Right renal cortex interstitium (tissue), 3 donors: ENCODE measurements around the gene JPH2. TPM values are rescaled to one million over a fixed set of nuclear protein-coding genes. Genes with fewer than 3 reads are reported as not detected.

Experiments used
- DNase-seq, 3 donors: peaks; one replicate each; pipeline ENCODE4 v3.0.0-alpha.2; 2013; ENCODE audit warnings: low read depth in 3 of 3, low spot score in 2 of 3
- polyA plus RNA-seq, 3 donors: library from polyadenylated mRNA; unstranded; fragments of 120-200 nt; gene quantifications; one replicate each; pipeline ENCODE4 v1.2.1, GENCODE V29; 2013; ENCODE audit not compliant: insufficient read length in 3 of 3

The JPH2 gene
- polyA plus RNA-seq, 3 donors = 1.2 to 1.4 (median 1.4) TPM

- DNase-seq = no peak
These were observed 121.3 kb downstream of the JPH2 start for GRCh38 chr20:44065401-44066340.

- no peak for DNase-seq
These were observed 122.2 kb downstream of the JPH2 start for GRCh38 chr20:44064501-44065400.

Other genes with a start within 250 kb of the JPH2 start
- gene OSER1, start 23.6 kb upstream of the JPH2 start, polyA plus RNA-seq = 10 to 100 TPM; 54.4 to 58.1 (median 55.2) TPM
- under 1 TPM; 0.11 to 0.46 (median 0.21) TPM for gene GDAP1L1, start 60.1 kb upstream of the JPH2 start, polyA plus RNA-seq
- 1 to 10 TPM; 8.2 to 9.2 (median 8.2) TPM for gene FITM2, start 124.0 kb upstream of the JPH2 start, polyA plus RNA-seq
- gene R3HDML, start 149.9 kb upstream of the JPH2 start, polyA plus RNA-seq = under 1 TPM; 0.10 to 0.14 (median 0.12) TPM
- 10 to 100 TPM; 36.8 to 50.6 (median 46.1) TPM for gene HNF4A, start 168.5 kb upstream of the JPH2 start, polyA plus RNA-seq